CD4-positive, CD25-positive, alpha-beta regulatory T cell (primary cell): ENCODE data around the gene RGS19. TPM values are rescaled to one million over a fixed set of nuclear protein-coding genes. Genes with fewer than 3 reads are reported as not detected.
A peak's percentile ranks its signal among the peaks of the same experiment; 100 is the strongest.

Experiments used
- ATAC-seq, 2 donors: fragments of 150-1000 bp; cut with Tn5 transposase; one replicate each; pipeline ENCODE4 v1.10.0; 2021; ENCODE audit warnings: low read depth in 2 of 2, moderate number of reproducible peaks in 2 of 2, moderate library complexity in 1 of 2
- DNase-seq, 3 donors: peaks; one replicate each; pipeline versions ENCODE4 v3.0.0 to v3.0.0-alpha.2; 2012 to 2022; ENCODE audit warnings: mixed read lengths in 1 of 3
- H3K27ac ChIP-seq: one replicate; pipeline ENCODE4 v1.7.0; 2013; ENCODE audit warnings: mild to moderate bottlenecking, low read length; ENCODE audit not compliant: insufficient read depth, poor library complexity, severe bottlenecking
- H3K27me3 ChIP-seq: one replicate; pipeline ENCODE4 v1.7.0; 2013; ENCODE audit warnings: low read length; ENCODE audit not compliant: control insufficient read depth, insufficient read depth
- H3K36me3 ChIP-seq: one replicate; pipeline ENCODE4 v1.7.0; 2013; ENCODE audit warnings: mild to moderate bottlenecking, low read length, moderate library complexity; ENCODE audit not compliant: control insufficient read depth, insufficient read depth
- H3K4me1 ChIP-seq: 2 replicates; pipeline ENCODE4 v1.7.0; 2013; ENCODE audit warnings: mild to moderate bottlenecking, low read length; ENCODE audit not compliant: insufficient read depth, control insufficient read depth, poor library complexity, severe bottlenecking
- H3K4me3 ChIP-seq: one replicate; pipeline ENCODE4 v1.7.0; 2013; ENCODE audit warnings: low read depth, mild to moderate bottlenecking, low read length, moderate library complexity
- H3K9me3 ChIP-seq, 2 experiments: 1 replicate in 1 of 2; 2 replicates in 1 of 2; pipeline ENCODE4 v1.7.0; 2013; ENCODE audit warnings: low read length in 2 of 2, mild to moderate bottlenecking in 1 of 2, moderate library complexity in 1 of 2; ENCODE audit not compliant: control insufficient read depth in 2 of 2
- H3K27ac Mint-ChIP-seq, 3 donors: one replicate each; pipeline ENCODE4 v1.8.0; 2020 to 2022; ENCODE audit warnings: mild to moderate bottlenecking in 3 of 3, mixed read lengths in 3 of 3, moderate library complexity in 2 of 3
- H3K27me3 Mint-ChIP-seq: one replicate; pipeline ENCODE4 v1.8.0; 2022; ENCODE audit warnings: mild to moderate bottlenecking, mixed read lengths
- H3K36me3 Mint-ChIP-seq: one replicate; pipeline ENCODE4 v1.8.0; 2020; ENCODE audit warnings: mixed read lengths
- H3K4me1 Mint-ChIP-seq, 4 donors: one replicate each; pipeline ENCODE4 v1.8.0; 2020 to 2022; ENCODE audit warnings: mixed read lengths in 4 of 4, mild to moderate bottlenecking in 1 of 4
- H3K4me3 Mint-ChIP-seq, 4 donors: one replicate each; pipeline ENCODE4 v1.8.0; 2020 to 2022; ENCODE audit warnings: mild to moderate bottlenecking in 4 of 4, mixed read lengths in 4 of 4, moderate library complexity in 3 of 4
- H3K9me3 Mint-ChIP-seq, 7 donors: one replicate each; pipeline ENCODE4 v1.8.0; 2020 to 2022; ENCODE audit warnings: mixed read lengths in 7 of 7, mild to moderate bottlenecking in 3 of 7, moderate library complexity in 2 of 7
- polyA plus RNA-seq, 4 donors: library from polyadenylated mRNA; unstranded; fragments of 300-500 nt; fragmentation: Illumina TruSeq; gene quantifications; one replicate each; pipeline ENCODE4 v1.2.3, GENCODE V29; 2021
- total RNA-seq: library from RNA; stranded (reverse); gene quantifications from one replicate; pipeline ENCODE4 v1.2.3, GENCODE V29; 2022

Gene RGS19
- total and polyA plus RNA-seq, 5 donors from 2014 or later, result 50.7 to 105 (median 85.2) TPM

GRCh38 chr20:64043768-64044167, 35.5 kb downstream of the RGS19 start:
- Mint-ChIP-seq H3K4me1 (peaks cover 0 to 46% (median 16%) of the 10 kb centered on the region in 4 donors), H3K9me3 (peaks cover 0 to 1% (median 0%) of the 10 kb centered on the region in 7 donors), H3K4me3 (peak overlapping the region; percentile 64 to 79 (median 72)), H3K27me3 (peaks cover 36% of the 10 kb centered on the region), H3K27ac (peak overlapping the region in 2 of 3 donors; percentile 75 to 82), H3K36me3 (no peaks in the 10 kb centered on the region)
- Histone ChIP-seq H3K36me3 (no peaks in the 10 kb centered on the region), H3K4me1 (peaks cover 40% of the 10 kb centered on the region), H3K9me3 (no peaks in the 10 kb centered on the region), H3K27me3 (no peaks in the 10 kb centered on the region), H3K4me3 (no peak overlapping the region), H3K27ac (no peak overlapping the region)
- ATAC-seq, result no peak
- no peak for DNase-seq

- Mint-ChIP-seq H3K36me3 (no peaks in the 10 kb centered on the region), H3K4me3 (peak overlapping the region; percentile 34 to 86 (median 76)), H3K9me3 (peaks cover 0 to 1% (median 0%) of the 10 kb centered on the region in 7 donors), H3K27me3 (peaks cover 32% of the 10 kb centered on the region), H3K4me1 (peaks cover 0 to 48% (median 19%) of the 10 kb centered on the region in 4 donors), H3K27ac (peak overlapping the region in 2 of 3 donors; percentile 79 to 85)
- no peak for ATAC-seq
- Histone ChIP-seq H3K27ac (peak overlapping the region; percentile 69), H3K4me3 (peak overlapping the region; percentile 37), H3K27me3 (no peaks in the 10 kb centered on the region), H3K36me3 (no peaks in the 10 kb centered on the region), H3K9me3 (no peaks in the 10 kb centered on the region), H3K4me1 (peaks cover 49% of the 10 kb centered on the region)
- peak in 1 of 3 donors; percentile 63 for DNase-seq
These were observed 37.1 kb downstream of the RGS19 start for GRCh38 chr20:64042054-64042781.

DNA sequence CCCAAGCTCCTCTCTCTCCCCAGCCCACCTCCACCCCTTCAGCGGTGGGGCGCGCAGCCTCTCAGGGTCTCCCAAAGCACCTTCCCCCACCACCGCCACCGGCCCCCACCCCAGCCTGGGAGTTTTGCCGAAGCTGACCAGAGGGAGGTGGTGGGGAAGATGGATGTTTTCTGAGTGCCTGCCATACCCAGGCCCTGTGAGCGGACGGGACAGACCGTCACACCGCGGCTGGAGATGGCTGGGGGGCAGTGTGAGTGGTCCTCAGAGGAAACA, 37.6 kb downstream of the RGS19 start:
- peak overlapping the region; percentile 69 for H3K27ac ChIP-seq
- Mint-ChIP-seq H3K4me1 (peaks cover 0 to 47% (median 21%) of the 10 kb centered on the region in 4 donors), H3K9me3 (peaks cover 0 to 1% (median 0%) of the 10 kb centered on the region in 7 donors), H3K27me3 (peaks cover 28% of the 10 kb centered on the region), H3K36me3 (no peaks in the 10 kb centered on the region), H3K27ac (peak overlapping the region in 2 of 3 donors; percentile 79), H3K4me3 (peak overlapping the region; percentile 34 to 86 (median 76))
- H3K36me3 ChIP-seq, result no peaks in the 10 kb centered on the region
- H3K4me1 ChIP-seq, result peaks cover 54% of the 10 kb centered on the region
- H3K27me3 ChIP-seq, result no peaks in the 10 kb centered on the region
- no peaks in the 10 kb centered on the region for H3K9me3 ChIP-seq
- H3K4me3 ChIP-seq, result peak overlapping the region; percentile 37
- ATAC-seq (no peak), DNase-seq (no peak)

DNA sequence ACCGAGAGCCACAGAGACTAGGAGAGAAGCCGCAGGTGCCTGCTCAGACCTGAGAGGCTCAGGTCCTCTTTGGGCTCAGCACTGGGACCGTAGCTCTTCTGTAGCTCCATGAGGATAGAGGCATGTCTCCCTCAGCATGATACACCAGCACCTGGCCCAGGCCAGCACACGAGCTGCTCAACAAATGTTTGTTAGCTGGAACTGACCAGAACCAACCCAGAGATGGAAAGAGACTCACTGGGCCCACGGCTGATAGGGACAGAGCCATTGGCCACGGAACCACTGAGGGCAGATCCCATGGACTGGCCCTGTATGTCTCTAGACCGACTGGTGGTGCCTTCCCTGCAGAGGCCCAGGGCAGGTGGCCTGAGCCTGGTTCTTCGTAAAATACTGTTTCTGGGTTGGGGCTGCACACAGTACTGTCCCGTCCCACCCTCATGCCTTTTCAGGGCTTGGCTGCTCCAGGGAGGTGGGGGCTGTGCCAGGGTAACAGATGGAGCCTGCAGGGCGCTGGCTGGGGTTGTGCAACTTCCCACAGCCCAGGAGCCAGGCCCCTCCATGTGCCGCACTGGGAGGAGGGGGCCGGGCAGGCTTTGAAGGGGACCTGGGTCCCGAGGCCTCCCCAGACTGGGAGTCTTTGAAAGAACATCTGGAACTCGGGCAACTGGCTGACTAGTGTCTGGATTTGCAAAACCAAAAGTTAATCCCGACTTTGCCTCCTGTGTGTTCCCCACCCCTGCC, 38.1 kb downstream of the RGS19 start:
- peaks cover 0 to 48% (median 23%) of the 10 kb centered on the region in 4 donors for H3K4me1 Mint-ChIP-seq
- no peak for DNase-seq
- peaks cover 23% of the 10 kb centered on the region for H3K27me3 Mint-ChIP-seq
- Histone ChIP-seq H3K9me3 (no peaks in the 10 kb centered on the region), H3K4me3 (no peak overlapping the region), H3K27ac (no peak overlapping the region), H3K36me3 (no peaks in the 10 kb centered on the region), H3K27me3 (no peaks in the 10 kb centered on the region), H3K4me1 (peaks cover 58% of the 10 kb centered on the region)
- peak overlapping the region; percentile 34 to 86 (median 76) for H3K4me3 Mint-ChIP-seq
- H3K27ac Mint-ChIP-seq, result peak overlapping the region in 2 of 3 donors; percentile 31 to 79
- no peaks in the 10 kb centered on the region for H3K36me3 Mint-ChIP-seq
- ATAC-seq, result no peak
- peaks cover 0 to 1% (median 0%) of the 10 kb centered on the region in 7 donors for H3K9me3 Mint-ChIP-seq

DNA sequence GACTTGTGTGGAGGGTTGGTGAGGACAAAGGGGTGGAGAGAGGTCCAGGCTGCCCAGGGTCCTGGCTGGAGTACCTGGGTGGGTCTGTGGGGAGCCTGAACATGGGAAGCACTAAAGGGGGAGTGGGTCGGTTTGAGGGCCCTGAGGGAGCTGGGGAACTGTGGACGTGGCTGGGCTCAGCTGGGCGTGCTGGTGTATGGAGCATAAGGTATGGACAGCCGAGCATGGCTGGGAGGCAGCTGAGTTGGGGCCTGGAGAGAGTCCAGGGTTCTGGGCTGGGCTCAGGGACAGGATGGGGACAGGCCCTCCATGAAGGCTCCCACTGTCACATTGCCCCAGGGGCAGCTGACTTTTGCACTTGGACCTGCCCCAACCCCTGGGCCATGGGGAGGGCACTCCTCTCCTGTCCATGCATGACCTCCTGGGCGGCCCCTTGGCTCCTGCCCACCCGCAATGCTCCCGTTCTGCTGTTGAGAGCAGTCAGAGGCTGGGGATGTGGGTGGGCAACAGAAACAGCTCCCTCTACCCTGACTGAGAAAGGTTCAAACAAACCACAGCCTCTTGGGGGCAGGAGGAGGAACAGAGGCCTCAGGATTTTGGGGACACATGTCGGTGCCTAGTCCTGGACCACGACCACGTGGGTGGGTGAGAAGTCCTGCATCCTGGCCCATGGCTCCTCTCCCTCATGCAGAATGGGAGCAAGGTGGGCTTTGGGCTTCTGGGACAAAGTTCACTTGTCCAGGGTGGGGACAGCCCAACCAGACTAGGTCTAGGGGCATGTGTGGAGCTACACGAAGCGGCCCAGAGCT, 38.9 kb downstream of the RGS19 start:
- Mint-ChIP-seq H3K9me3 (no peaks in the 10 kb centered on the region), H3K4me3 (peak overlapping the region; percentile 73 to 95 (median 83)), H3K4me1 (peaks cover 0 to 48% (median 23%) of the 10 kb centered on the region in 4 donors), H3K27me3 (peaks cover 18% of the 10 kb centered on the region), H3K27ac (peak overlapping the region in 2 of 3 donors; percentile 71 to 88), H3K36me3 (no peaks in the 10 kb centered on the region)
- ATAC-seq (no peak), DNase-seq (no peak)
- Histone ChIP-seq H3K27ac (no peak overlapping the region), H3K9me3 (no peaks in the 10 kb centered on the region), H3K4me3 (no peak overlapping the region), H3K4me1 (peaks cover 66% of the 10 kb centered on the region), H3K27me3 (no peaks in the 10 kb centered on the region), H3K36me3 (no peaks in the 10 kb centered on the region)

DNA sequence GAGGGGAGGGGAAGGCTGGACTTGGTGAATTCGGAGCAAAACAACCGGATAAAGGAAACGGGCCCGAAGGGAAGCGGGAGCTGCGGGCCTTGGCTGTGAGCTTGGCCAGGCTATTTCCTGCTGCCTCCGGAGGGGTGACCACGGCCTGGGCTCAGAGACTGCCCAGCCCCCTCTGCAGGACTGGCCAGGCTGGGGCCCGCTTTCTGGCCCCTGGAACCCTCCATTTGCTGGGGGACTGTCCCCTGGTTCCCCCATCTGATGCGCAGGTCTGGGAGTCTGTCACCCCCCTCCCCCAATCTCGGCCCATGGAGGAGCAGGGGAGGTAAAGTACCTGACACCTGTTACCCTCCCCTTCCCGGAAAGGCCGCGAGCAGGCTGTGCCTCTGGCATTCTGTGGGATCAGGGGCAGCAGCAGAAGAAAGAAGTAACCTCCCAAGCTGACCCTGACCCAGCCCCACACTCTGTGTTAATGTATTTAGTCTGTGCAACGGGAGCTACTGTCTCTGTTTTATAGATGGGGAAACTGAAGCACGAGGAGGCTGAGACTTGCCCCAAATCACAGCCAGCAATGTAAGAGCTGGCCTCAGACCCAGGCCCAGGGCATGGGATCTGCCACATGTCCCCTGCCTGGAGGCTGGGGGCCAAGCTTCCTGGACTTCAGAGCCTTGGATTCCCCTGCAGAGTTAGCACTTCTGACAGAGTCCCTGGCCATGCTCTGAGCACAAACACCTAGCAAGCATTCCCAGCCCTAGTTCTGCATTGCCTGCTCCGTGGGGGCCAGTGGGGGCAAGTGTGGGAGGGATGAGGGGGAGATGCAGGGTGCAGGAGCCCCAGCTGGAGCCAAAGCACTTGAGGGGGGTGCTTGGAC, 39.8 kb downstream of the RGS19 start:
- H3K4me3 Mint-ChIP-seq, result peak overlapping the region; percentile 81 to 95 (median 83)
- H3K9me3 Mint-ChIP-seq, result no peaks in the 10 kb centered on the region
- DNase-seq (no peak), ATAC-seq (no peak)
- Histone ChIP-seq H3K27ac (no peak overlapping the region), H3K4me1 (peaks cover 75% of the 10 kb centered on the region), H3K36me3 (no peaks in the 10 kb centered on the region), H3K9me3 (no peaks in the 10 kb centered on the region), H3K27me3 (no peaks in the 10 kb centered on the region), H3K4me3 (no peak overlapping the region)
- peaks cover 16% of the 10 kb centered on the region for H3K27me3 Mint-ChIP-seq
- H3K27ac Mint-ChIP-seq, result peak overlapping the region in 2 of 3 donors; percentile 71 to 88
- H3K4me1 Mint-ChIP-seq, result peaks cover 0 to 54% (median 26%) of the 10 kb centered on the region in 4 donors
- H3K36me3 Mint-ChIP-seq, result no peaks in the 10 kb centered on the region
